H9 (cell line): ENCODE results near the gene BMPR1A. TPM values are rescaled to one million over a fixed set of nuclear protein-coding genes. Genes with fewer than 3 reads are reported as not detected.

Source experiments
- DNase-seq: peaks from one replicate; pipeline ENCODE4 v3.0.0-alpha.2; 2017
- H2AFZ ChIP-seq: one replicate; pipeline ENCODE4 v1.6.1; 2013; ENCODE audit warnings: mild to moderate bottlenecking, low read length, control low read depth, moderate library complexity
- H2AK5ac ChIP-seq: 2 replicates; pipeline ENCODE4 v1.6.1; 2013; ENCODE audit warnings: low read length, control low read depth, mixed read lengths; ENCODE audit not compliant: insufficient read length
- H2BK120ac ChIP-seq: one replicate; pipeline ENCODE4 v1.6.1; 2013; ENCODE audit warnings: low read depth, mild to moderate bottlenecking, low read length, control low read depth, inconsistent platforms; ENCODE audit not compliant: poor library complexity, severe bottlenecking
- H2BK12ac ChIP-seq: 2 replicates; pipeline ENCODE4 v1.6.1; 2013; ENCODE audit warnings: low read length, control low read depth, mixed read lengths, low read depth; ENCODE audit not compliant: insufficient read length
- H2BK15ac ChIP-seq: 2 replicates; pipeline ENCODE4 v1.6.1; 2013; ENCODE audit warnings: low read depth, low read length, control low read depth
- H2BK20ac ChIP-seq: one replicate; pipeline ENCODE4 v1.6.1; 2013; ENCODE audit warnings: low read depth, mild to moderate bottlenecking, low read length, control low read depth, inconsistent platforms; ENCODE audit not compliant: poor library complexity, severe bottlenecking
- H2BK5ac ChIP-seq: 2 replicates; pipeline ENCODE4 v1.6.1; 2013; ENCODE audit warnings: low read length, control low read depth, mixed read lengths; ENCODE audit not compliant: insufficient read length
- H3K14ac ChIP-seq: 2 replicates; pipeline ENCODE4 v1.6.1; 2013; ENCODE audit warnings: low read length, control low read depth; ENCODE audit not compliant: insufficient read depth
- H3K18ac ChIP-seq: 2 replicates; pipeline ENCODE4 v1.6.1; 2013; ENCODE audit warnings: low read depth, mild to moderate bottlenecking, mixed read lengths, low read length, control low read depth; ENCODE audit not compliant: insufficient read length
- H3K23ac ChIP-seq: 2 replicates; pipeline ENCODE4 v1.6.1; 2013; ENCODE audit warnings: low read length, control low read depth, mixed read lengths, low read depth; ENCODE audit not compliant: insufficient read length
- H3K23me2 ChIP-seq: 2 replicates; pipeline ENCODE4 v1.6.1; 2013; ENCODE audit warnings: low read depth, mild to moderate bottlenecking, mixed read lengths, low read length, control low read depth; ENCODE audit not compliant: insufficient read length, poor library complexity, severe bottlenecking
- H3K27ac ChIP-seq: 2 replicates; pipeline ENCODE4 v1.5.1; 2013; ENCODE audit warnings: low read length, control low read depth, mixed read lengths, low read depth; ENCODE audit not compliant: insufficient read length
- H3K27me3 ChIP-seq: 2 replicates; pipeline ENCODE4 v1.6.1; 2013; ENCODE audit warnings: low read length, control low read depth, inconsistent platforms; ENCODE audit not compliant: insufficient read depth
- H3K4ac ChIP-seq: 2 replicates; pipeline ENCODE4 v1.6.1; 2013; ENCODE audit warnings: low read depth, mild to moderate bottlenecking, control low read depth, inconsistent platforms, low read length, moderate library complexity
- H3K4me1 ChIP-seq: 2 replicates; pipeline ENCODE4 v1.6.1; 2013; ENCODE audit warnings: low read length, control low read depth, inconsistent platforms; ENCODE audit not compliant: insufficient read depth
- H3K4me2 ChIP-seq: 2 replicates; pipeline ENCODE4 v1.6.1; 2013; ENCODE audit warnings: low read length, control low read depth, mixed read lengths; ENCODE audit not compliant: insufficient read length, insufficient read depth
- H3K56ac ChIP-seq: 2 replicates; pipeline ENCODE4 v1.6.1; 2013; ENCODE audit warnings: low read depth, mild to moderate bottlenecking, mixed read lengths, low read length, control low read depth; ENCODE audit not compliant: insufficient read length
- H3K79me1 ChIP-seq: 2 replicates; pipeline ENCODE4 v1.6.1; 2013; ENCODE audit warnings: low read depth, mild to moderate bottlenecking, moderate library complexity, low read length, control low read depth, inconsistent platforms; ENCODE audit not compliant: insufficient read depth, poor library complexity, severe bottlenecking
- H3K79me2 ChIP-seq: 2 replicates; pipeline ENCODE4 v1.6.1; 2013; ENCODE audit warnings: low read length, control low read depth, inconsistent platforms; ENCODE audit not compliant: insufficient read depth
- H3K9ac ChIP-seq: 2 replicates; pipeline ENCODE4 v1.6.1; 2013; ENCODE audit warnings: low read length, control low read depth, mixed read lengths; ENCODE audit not compliant: insufficient read length; ENCODE audit errors: extremely low read depth
- H3K9me3 ChIP-seq: one replicate; pipeline ENCODE4 v1.6.1; 2013; ENCODE audit warnings: low read depth, low read length, inconsistent platforms; ENCODE audit not compliant: control insufficient read depth
- H3T11ph ChIP-seq: one replicate; pipeline ENCODE4 v1.6.1; 2013; ENCODE audit warnings: mild to moderate bottlenecking, low read length, control low read depth, inconsistent platforms
- H4K20me1 ChIP-seq: one replicate; pipeline ENCODE4 v1.6.1; 2013; ENCODE audit not compliant: control insufficient read depth, insufficient read length, insufficient read depth
- H4K5ac ChIP-seq: 2 replicates; pipeline ENCODE4 v1.6.1; 2013; ENCODE audit warnings: low read depth, mild to moderate bottlenecking, mixed read lengths, low read length, control low read depth; ENCODE audit not compliant: insufficient read length
- H4K8ac ChIP-seq: replicated peaks from 2 replicates; pipeline ENCODE4 v1.6.1; 2013; ENCODE audit warnings: low read length, control low read depth, mixed read lengths, low read depth; ENCODE audit not compliant: insufficient read length
- H4K91ac ChIP-seq: 2 replicates; pipeline ENCODE4 v1.6.1; 2013; ENCODE audit warnings: low read depth, mild to moderate bottlenecking, moderate library complexity, mixed read lengths, low read length, control low read depth; ENCODE audit not compliant: insufficient read length
- H3K27ac Mint-ChIP-seq, 3 experiments: 2 replicates in 2 of 3; 3 replicates in 1 of 3; pipeline ENCODE4 v1.8.0; 2020 to 2021; ENCODE audit warnings: mixed read lengths in 3 of 3, mild to moderate bottlenecking in 1 of 3, moderate library complexity in 1 of 3
- H3K27me3 Mint-ChIP-seq: 2 replicates; pipeline ENCODE4 v1.8.0; 2021; ENCODE audit warnings: low read depth, mild to moderate bottlenecking, moderate library complexity, mixed read lengths
- H3K36me3 Mint-ChIP-seq, 3 experiments: 2 replicates in 2 of 3; 3 replicates in 1 of 3; pipeline ENCODE4 v1.8.0; 2020 to 2021; ENCODE audit warnings: low read depth in 3 of 3, mixed read lengths in 3 of 3; ENCODE audit not compliant: insufficient read depth in 1 of 3
- H3K4me1 Mint-ChIP-seq, 2 experiments: 2 replicates each; pipeline ENCODE4 v1.8.0; 2020; ENCODE audit warnings: mixed read lengths in 2 of 2
- H3K4me3 Mint-ChIP-seq, 2 experiments: 2 replicates in 1 of 2; 3 replicates in 1 of 2; pipeline ENCODE4 v1.8.0; 2020 to 2021; ENCODE audit warnings: mild to moderate bottlenecking in 2 of 2, mixed read lengths in 2 of 2, moderate library complexity in 1 of 2
- H3K9me3 Mint-ChIP-seq, 2 experiments: 2 replicates in 1 of 2; 3 replicates in 1 of 2; pipeline ENCODE4 v1.8.0; 2020; ENCODE audit warnings: mild to moderate bottlenecking in 2 of 2, mixed read lengths in 2 of 2, moderate library complexity in 1 of 2
- CTCF ChIP-seq: fragments of 200-600 bp; sonication (generic); conservative IDR thresholded peaks from 3 replicates; pipeline ENCODE4 v1.8.0; 2021; ENCODE audit warnings: antibody characterized with exemption, mild to moderate bottlenecking
- WGBS: extraction: QIAGEN DNeasy Blood & Tissue Kit; methylation state at CpG from one replicate; pipeline ENCODE4 v1.1.7; 2013; ENCODE audit warnings: missing lambda C conversion rate, low lambda C conversion rate, mixed read lengths; ENCODE audit not compliant: insufficient read length; ENCODE audit errors: extremely low coverage; 5-methylcytosine and 5-hydroxymethylcytosine counted together
- total RNA-seq: library from RNA; stranded (reverse); gene quantifications from 2 replicates; pipeline ENCODE4 v1.2.1, GENCODE V29; 2021

BMPR1A gene
- total RNA-seq, 1 experiment from 2014 or later: 138 TPM

- Histone ChIP-seq H4K20me1 (no peaks in the 10 kb centered on the region), H3T11ph (no peak overlapping the region), H3K9ac (no peak overlapping the region), H2BK20ac (no peak overlapping the region), H3K79me1 (no peaks in the 10 kb centered on the region), H2BK5ac (no peak overlapping the region), H3K23ac (no peak overlapping the region), H3K23me2 (peaks cover 15% of the 10 kb centered on the region), H4K8ac (no peak overlapping the region), H3K9me3 (no peaks in the 10 kb centered on the region), H3K4me2 (no peak overlapping the region), H3K4ac (no peak overlapping the region), H3K18ac (no peak overlapping the region), H2BK15ac (no peak overlapping the region), H3K4me1 (peaks cover 2% of the 10 kb centered on the region; the same call in 1 of the 2 replicates), H4K5ac (no peak overlapping the region), H3K56ac (no peak overlapping the region), H3K14ac (no peak overlapping the region; the same call in 1 of the 2 replicates), H2AK5ac (no peak overlapping the region), H2AFZ (no peak overlapping the region), H3K27me3 (peaks cover 10% of the 10 kb centered on the region; the same call in 1 of the 2 replicates), H3K27ac (no peak overlapping the region), H2BK12ac (no peak overlapping the region), H2BK120ac (no peak overlapping the region), H3K79me2 (no peaks in the 10 kb centered on the region), H4K91ac (no peak overlapping the region)
- H3K4me1 Mint-ChIP-seq: peaks cover 31 to 50% of the 10 kb centered on the region in 2 experiments
- no CpG with 5 or more reads among the region's 8 CpGs for WGBS
- peaks cover 0 to 3% (median 0%) of the 10 kb centered on the region in 3 experiments; a peak in 1 of 7 replicates for H3K36me3 Mint-ChIP-seq
- TF ChIP-seq CTCF: no peak
- H3K27ac Mint-ChIP-seq: peak overlapping the region in 1 of 3 experiments; percentile 31; a peak in 1 of 7 replicates
- no peak for DNase-seq
- peaks cover 31% of the 10 kb centered on the region for H3K27me3 Mint-ChIP-seq
- H3K9me3 Mint-ChIP-seq: peaks cover 0 to 4% of the 10 kb centered on the region in 2 experiments; a peak in 1 of 5 replicates
- no peak overlapping the region for H3K4me3 Mint-ChIP-seq
Measured at GRCh38 chr10:86969421-86970041, 213.1 kb downstream of the BMPR1A start.
